ENCODE measurements around the gene HAPLN1. TPM values are rescaled to one million over a fixed set of nuclear protein-coding genes. Genes with fewer than 3 reads are reported as not detected.

Gene HAPLN1
- polyA plus RNA-seq, 1 of the 3 experiments (the other 2 are of a cell fraction), result 0.30 TPM

DNA sequence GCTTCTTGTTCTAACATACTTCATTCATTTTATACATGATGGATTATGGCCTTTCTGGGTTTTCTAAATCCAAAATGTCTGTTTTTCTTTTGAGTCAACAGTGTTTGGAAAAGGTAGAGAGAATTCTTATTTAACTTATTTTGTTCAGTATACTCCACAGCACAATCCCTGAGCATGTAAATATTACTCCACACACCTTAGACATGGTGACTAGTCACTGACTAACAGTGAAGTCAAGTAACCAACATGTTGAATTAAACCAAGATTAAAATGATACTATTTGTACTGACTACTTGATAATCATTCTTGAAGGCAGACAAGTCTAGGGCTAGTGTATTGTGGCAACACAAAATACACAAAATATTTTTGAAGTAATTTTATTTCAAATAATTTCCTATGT lies 55.0 kb downstream of the HAPLN1 start:
- TF ChIP-seq GATA2 (CRISPR knock-in tag; IDR thresholded peaks at IDR 0.05) (no peak), YY1 (IDR thresholded peaks at IDR 0.05; ENCODE audit: low read depth) (no peak), CTCF (IDR thresholded peaks at IDR 0.05) (no peak), TAF1 (IDR thresholded peaks at IDR 0.05; ENCODE audit: borderline replicate concordance, low read depth, low read length) (no peak), RAD21 (IDR thresholded peaks at IDR 0.05; ENCODE audit: low read length) (no peak), RXRA (IDR thresholded peaks at IDR 0.05; ENCODE audit: borderline replicate concordance, low read depth) (no peak), FOSL2 (IDR thresholded peaks at IDR 0.05; ENCODE audit: borderline replicate concordance, low read depth) (no peak), RCOR1 (IDR thresholded peaks at IDR 0.05; ENCODE audit: low read length) (no peak), USF1 (IDR thresholded peaks at IDR 0.05; ENCODE audit: borderline replicate concordance, low read depth) (no peak), TEAD4 (IDR thresholded peaks at IDR 0.05; ENCODE audit: borderline replicate concordance, insufficient read depth) (no peak), EZH2phosphoT487 (IDR thresholded peaks at IDR 0.05; ENCODE audit: borderline replicate concordance, low read depth) (no peak), MAX (IDR thresholded peaks at IDR 0.05; ENCODE audit: low read depth) (no peak), FOXM1 (IDR thresholded peaks at IDR 0.05; ENCODE audit: low read depth) (no peak)
- TF ChIP-seq, protein P1, sequence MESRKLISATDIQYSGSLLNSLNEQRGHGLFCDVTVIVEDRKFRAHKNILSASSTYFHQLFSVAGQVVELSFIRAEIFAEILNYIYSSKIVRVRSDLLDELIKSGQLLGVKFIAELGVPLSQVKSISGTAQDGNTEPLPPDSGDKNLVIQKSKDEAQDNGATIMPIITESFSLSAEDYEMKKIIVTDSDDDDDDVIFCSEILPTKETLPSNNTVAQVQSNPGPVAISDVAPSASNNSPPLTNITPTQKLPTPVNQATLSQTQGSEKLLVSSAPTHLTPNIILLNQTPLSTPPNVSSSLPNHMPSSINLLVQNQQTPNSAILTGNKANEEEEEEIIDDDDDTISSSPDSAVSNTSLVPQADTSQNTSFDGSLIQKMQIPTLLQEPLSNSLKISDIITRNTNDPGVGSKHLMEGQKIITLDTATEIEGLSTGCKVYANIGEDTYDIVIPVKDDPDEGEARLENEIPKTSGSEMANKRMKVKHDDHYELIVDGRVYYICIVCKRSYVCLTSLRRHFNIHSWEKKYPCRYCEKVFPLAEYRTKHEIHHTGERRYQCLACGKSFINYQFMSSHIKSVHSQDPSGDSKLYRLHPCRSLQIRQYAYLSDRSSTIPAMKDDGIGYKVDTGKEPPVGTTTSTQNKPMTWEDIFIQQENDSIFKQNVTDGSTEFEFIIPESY (IDR thresholded peaks at IDR 0.05; ENCODE audit: borderline replicate concordance, low read depth), result no peak
- TF ChIP-seq, protein P2, sequence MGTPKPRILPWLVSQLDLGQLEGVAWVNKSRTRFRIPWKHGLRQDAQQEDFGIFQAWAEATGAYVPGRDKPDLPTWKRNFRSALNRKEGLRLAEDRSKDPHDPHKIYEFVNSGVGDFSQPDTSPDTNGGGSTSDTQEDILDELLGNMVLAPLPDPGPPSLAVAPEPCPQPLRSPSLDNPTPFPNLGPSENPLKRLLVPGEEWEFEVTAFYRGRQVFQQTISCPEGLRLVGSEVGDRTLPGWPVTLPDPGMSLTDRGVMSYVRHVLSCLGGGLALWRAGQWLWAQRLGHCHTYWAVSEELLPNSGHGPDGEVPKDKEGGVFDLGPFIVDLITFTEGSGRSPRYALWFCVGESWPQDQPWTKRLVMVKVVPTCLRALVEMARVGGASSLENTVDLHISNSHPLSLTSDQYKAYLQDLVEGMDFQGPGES (IDR thresholded peaks at IDR 0.05; ENCODE audit: low read depth, low read length), result no peak
- no peak overlapping the region for H3K9ac ChIP-seq
- no peaks in the 10 kb centered on the region for H3F3A ChIP-seq (replicated peaks; ENCODE audit: insufficient read depth)
- no peaks in the 10 kb centered on the region for H3K79me2 ChIP-seq (ENCODE audit: insufficient read depth)
- no peaks in the 10 kb centered on the region for H3K9me2 ChIP-seq
- POLR2A ChIA-PET, result no interaction called here
- H3K4me1 ChIP-seq (ENCODE audit: control insufficient read depth in 1 of 2, insufficient read depth in 2 of 2, low read depth in 1 of 2, low read length in 1 of 2), result no peaks in the 10 kb centered on the region
- H3K27ac ChIP-seq (ENCODE audit: low read depth in 2 of 2, low read length in 1 of 2), result no peak overlapping the region
- H3K4me3 ChIP-seq (ENCODE audit: low read depth in 2 of 2, low read length in 1 of 2), result no peak overlapping the region
- H3K36me3 ChIP-seq (replicated peaks in 1 of 2; ENCODE audit: control insufficient read depth in 1 of 2, insufficient read depth in 2 of 2, low read length in 1 of 2), result no peaks in the 10 kb centered on the region
- no peaks in the 10 kb centered on the region for H4K20me1 ChIP-seq (ENCODE audit: insufficient read depth)
- CTCF ChIA-PET, result no interaction called here
- no peak overlapping the region for H2AFZ ChIP-seq (ENCODE audit: low read depth)
- no peak for DNase-seq
- no peak overlapping the region for H3K4me2 ChIP-seq
- no peaks in the 10 kb centered on the region; the same call in 1 of the 2 replicates for H3K9me3 ChIP-seq
- no peaks in the 10 kb centered on the region; the same call in 1 of the 2 replicates for H3K27me3 ChIP-seq (ENCODE audit: insufficient read depth)

Measured in SK-N-SH (cell line).